ENCODE measurements around the gene RASA1.

Gene RASA1

DNA sequence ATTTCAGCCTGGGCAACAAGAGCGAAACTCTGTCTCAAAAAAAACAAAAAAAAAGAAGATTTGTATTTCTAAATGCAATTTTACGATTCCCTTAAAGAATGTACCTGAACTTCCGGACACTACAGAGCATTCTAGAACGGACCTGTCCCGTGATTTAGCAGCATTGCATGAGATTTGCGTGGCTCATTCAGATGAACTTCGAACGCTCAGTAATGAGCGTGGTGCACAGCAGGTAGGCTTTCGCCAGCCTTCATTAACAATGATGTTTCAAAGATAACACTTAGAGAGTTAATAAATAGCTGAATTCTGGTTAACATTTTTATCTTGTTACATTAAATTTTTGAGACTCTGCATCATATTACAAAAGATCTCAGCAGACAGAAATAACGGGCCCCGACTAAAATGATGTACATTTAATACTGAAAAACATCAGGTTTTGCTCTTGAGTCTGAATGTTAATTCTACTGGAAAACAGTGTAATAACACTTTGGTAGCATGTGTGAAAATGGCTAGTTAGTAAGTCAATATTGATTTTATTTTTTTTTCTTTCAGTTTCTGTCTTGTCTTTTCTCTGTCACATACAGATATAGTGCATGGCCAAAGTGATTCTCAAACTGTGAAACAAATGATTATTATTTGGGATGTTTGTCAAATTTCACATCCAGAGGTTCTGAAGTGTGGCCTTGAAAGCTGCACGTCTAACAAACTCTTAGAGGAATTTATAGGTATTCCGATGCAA, 121.8 kb downstream of the RASA1 start:
- Histone ChIP-seq H3K27ac (peak overlapping the region; percentile 36), H3K79me2 (ENCODE audit: insufficient read depth, low read depth) (no peaks in the 10 kb centered on the region), H3K36me3 (ENCODE audit: insufficient read depth) (peaks cover 16% of the 10 kb centered on the region), H2AFZ (ENCODE audit: low read depth) (no peak overlapping the region), H3K4me2 (peak overlapping the region; percentile 46; the same call in 1 of the 2 replicates), H3K4me1 (ENCODE audit: low read depth, poor library complexity, severe bottlenecking) (peaks cover 36% of the 10 kb centered on the region), H3K27me3 (ENCODE audit: insufficient read depth, low read depth) (no peaks in the 10 kb centered on the region), H3K9ac (no peak overlapping the region), H4K20me1 (ENCODE audit: insufficient read depth) (no peaks in the 10 kb centered on the region), H3K4me3 (IDR thresholded peaks at IDR 0.05; ENCODE audit: insufficient read depth, low read depth, low read length) (no peak overlapping the region)
- TF ChIP-seq, protein P1, sequence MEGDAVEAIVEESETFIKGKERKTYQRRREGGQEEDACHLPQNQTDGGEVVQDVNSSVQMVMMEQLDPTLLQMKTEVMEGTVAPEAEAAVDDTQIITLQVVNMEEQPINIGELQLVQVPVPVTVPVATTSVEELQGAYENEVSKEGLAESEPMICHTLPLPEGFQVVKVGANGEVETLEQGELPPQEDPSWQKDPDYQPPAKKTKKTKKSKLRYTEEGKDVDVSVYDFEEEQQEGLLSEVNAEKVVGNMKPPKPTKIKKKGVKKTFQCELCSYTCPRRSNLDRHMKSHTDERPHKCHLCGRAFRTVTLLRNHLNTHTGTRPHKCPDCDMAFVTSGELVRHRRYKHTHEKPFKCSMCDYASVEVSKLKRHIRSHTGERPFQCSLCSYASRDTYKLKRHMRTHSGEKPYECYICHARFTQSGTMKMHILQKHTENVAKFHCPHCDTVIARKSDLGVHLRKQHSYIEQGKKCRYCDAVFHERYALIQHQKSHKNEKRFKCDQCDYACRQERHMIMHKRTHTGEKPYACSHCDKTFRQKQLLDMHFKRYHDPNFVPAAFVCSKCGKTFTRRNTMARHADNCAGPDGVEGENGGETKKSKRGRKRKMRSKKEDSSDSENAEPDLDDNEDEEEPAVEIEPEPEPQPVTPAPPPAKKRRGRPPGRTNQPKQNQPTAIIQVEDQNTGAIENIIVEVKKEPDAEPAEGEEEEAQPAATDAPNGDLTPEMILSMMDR (conservative IDR thresholded peaks at IDR 0.05; ENCODE audit: low read depth, low read length), result no peak

GRCh38 chr5:87390075-87390474, 122.4 kb downstream of the RASA1 start:
- H3K36me3 ChIP-seq (ENCODE audit: insufficient read depth), result peaks cover 16% of the 10 kb centered on the region
- H3K27me3 ChIP-seq (ENCODE audit: insufficient read depth, low read depth), result no peaks in the 10 kb centered on the region
- no peak overlapping the region for H3K9ac ChIP-seq
- peak overlapping the region; percentile 36 for H3K27ac ChIP-seq
- no peaks in the 10 kb centered on the region for H3K79me2 ChIP-seq (ENCODE audit: insufficient read depth, low read depth)
- TF ChIP-seq, protein P1 (conservative IDR thresholded peaks at IDR 0.05; ENCODE audit: low read depth, low read length), result no peak
- H4K20me1 ChIP-seq (ENCODE audit: insufficient read depth), result no peaks in the 10 kb centered on the region
- H2AFZ ChIP-seq (ENCODE audit: low read depth), result no peak overlapping the region
- peak overlapping the region; percentile 46; the same call in 1 of the 2 replicates for H3K4me2 ChIP-seq
- peaks cover 42% of the 10 kb centered on the region for H3K4me1 ChIP-seq (ENCODE audit: low read depth, poor library complexity, severe bottlenecking)
- H3K4me3 ChIP-seq (IDR thresholded peaks at IDR 0.05; ENCODE audit: insufficient read depth, low read depth, low read length), result no peak overlapping the region

DNA sequence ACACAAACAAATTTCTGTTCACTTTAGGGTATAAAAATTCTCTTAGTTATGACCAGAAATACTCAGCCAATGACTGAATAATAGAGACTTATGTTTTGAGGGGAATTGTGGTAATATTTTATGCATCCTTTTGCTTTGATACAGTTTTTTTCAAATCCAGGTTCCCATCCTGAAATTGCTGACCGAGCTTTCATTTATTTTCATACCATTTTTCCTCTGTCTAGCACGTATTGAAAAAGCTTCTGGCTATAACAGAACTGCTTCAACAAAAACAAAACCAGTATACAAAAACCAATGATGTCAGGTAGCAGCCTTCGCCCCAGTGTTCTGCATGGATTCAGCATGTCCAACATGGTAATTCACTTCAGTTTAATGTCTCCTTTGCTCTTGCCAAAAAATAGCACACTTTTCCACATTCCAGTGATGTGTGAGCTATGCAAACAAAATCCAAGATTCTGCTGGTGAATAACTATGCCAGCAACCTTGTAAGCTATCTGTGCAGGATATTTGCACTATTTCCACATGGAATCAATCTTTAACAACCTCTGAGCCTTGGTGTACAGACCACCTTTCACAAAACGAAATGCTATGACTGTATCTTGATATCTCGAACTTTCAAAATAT, 123.0 kb downstream of the RASA1 start:
- Histone ChIP-seq H3K36me3 (ENCODE audit: insufficient read depth) (peaks cover 16% of the 10 kb centered on the region), H3K79me2 (ENCODE audit: insufficient read depth, low read depth) (no peaks in the 10 kb centered on the region), H3K4me1 (ENCODE audit: low read depth, poor library complexity, severe bottlenecking) (peaks cover 48% of the 10 kb centered on the region), H2AFZ (ENCODE audit: low read depth) (no peak overlapping the region), H3K27ac (peak overlapping the region; percentile 36), H4K20me1 (ENCODE audit: insufficient read depth) (no peaks in the 10 kb centered on the region), H3K27me3 (ENCODE audit: insufficient read depth, low read depth) (no peaks in the 10 kb centered on the region), H3K9ac (no peak overlapping the region), H3K4me2 (peak overlapping the region; percentile 46; the same call in 1 of the 2 replicates), H3K4me3 (IDR thresholded peaks at IDR 0.05; ENCODE audit: insufficient read depth, low read depth, low read length) (no peak overlapping the region)
- TF ChIP-seq, protein P1 (conservative IDR thresholded peaks at IDR 0.05; ENCODE audit: low read depth, low read length), result no peak

- TF ChIP-seq, protein P1 (conservative IDR thresholded peaks at IDR 0.05; ENCODE audit: low read depth, low read length), result no peak
These were observed 124.5 kb downstream of the RASA1 start for GRCh38 chr5:87392170-87392569.

More at GRCh38 chr5:87392170-87392569, 124.5 kb downstream of the RASA1 start:
- H4K20me1 ChIP-seq (ENCODE audit: insufficient read depth), result no peaks in the 10 kb centered on the region
- no peaks in the 10 kb centered on the region for H3K27me3 ChIP-seq (ENCODE audit: insufficient read depth, low read depth)
- no peaks in the 10 kb centered on the region for H3K79me2 ChIP-seq (ENCODE audit: insufficient read depth, low read depth)
- no peak overlapping the region for H3K4me3 ChIP-seq (IDR thresholded peaks at IDR 0.05; ENCODE audit: insufficient read depth, low read depth, low read length)
- H3K4me2 ChIP-seq, result peak overlapping the region; percentile 46; the same call in 1 of the 2 replicates
- no peak overlapping the region for H2AFZ ChIP-seq (ENCODE audit: low read depth)
- H3K4me1 ChIP-seq (ENCODE audit: low read depth, poor library complexity, severe bottlenecking), result peaks cover 63% of the 10 kb centered on the region
- H3K9ac ChIP-seq, result no peak overlapping the region
- peaks cover 17% of the 10 kb centered on the region for H3K36me3 ChIP-seq (ENCODE audit: insufficient read depth)
- no peak overlapping the region for H3K27ac ChIP-seq

Measured in KMS-11 (cell line).